Neuronal stem cell (in vitro differentiated cells): Measurements from ENCODE around the gene COPS7A.
A peak's percentile ranks its signal among the peaks of the same experiment; 100 is the strongest.

Experiments used
- DNase-seq: peaks from one replicate; pipeline ENCODE4 v3.0.0-alpha.2; 2013; ENCODE audit warnings: low spot score
- H2AFZ ChIP-seq: one replicate; pipeline ENCODE4 v1.6.1; 2013; ENCODE audit warnings: mild to moderate bottlenecking, low read length, inconsistent platforms
- H2AK5ac ChIP-seq: 2 replicates; pipeline ENCODE4 v1.6.1; 2013; ENCODE audit warnings: low read depth, mild to moderate bottlenecking, inconsistent platforms, low read length, moderate library complexity, mixed read lengths
- H2BK120ac ChIP-seq: 2 replicates; pipeline ENCODE4 v1.6.1; 2013; ENCODE audit warnings: low read depth, mild to moderate bottlenecking, inconsistent platforms, low read length, moderate library complexity, mixed read lengths
- H2BK12ac ChIP-seq: one replicate; pipeline ENCODE4 v1.6.1; 2013; ENCODE audit warnings: low read length, inconsistent platforms
- H2BK15ac ChIP-seq: 2 replicates; pipeline ENCODE4 v1.6.1; 2013; ENCODE audit warnings: mild to moderate bottlenecking, low read length, inconsistent platforms, mixed read lengths
- H2BK5ac ChIP-seq: one replicate; pipeline ENCODE4 v1.6.1; 2013; ENCODE audit warnings: inconsistent platforms, mild to moderate bottlenecking, low read length, moderate library complexity
- H3K14ac ChIP-seq: one replicate; pipeline ENCODE4 v1.6.1; 2013; ENCODE audit warnings: low read length, inconsistent platforms
- H3K18ac ChIP-seq: 2 replicates; pipeline ENCODE4 v1.6.1; 2013; ENCODE audit warnings: low read length, inconsistent platforms
- H3K23ac ChIP-seq: 2 replicates; pipeline ENCODE4 v1.6.1; 2013; ENCODE audit warnings: low read depth, mild to moderate bottlenecking, mixed read lengths, low read length, inconsistent platforms; ENCODE audit not compliant: poor library complexity
- H3K27ac ChIP-seq: replicated peaks from 3 replicates; pipeline ENCODE4 v1.5.1; 2013; ENCODE audit warnings: low read length, inconsistent platforms
- H3K27me3 ChIP-seq, 3 experiments: 2 replicates each; pipeline ENCODE4 v1.6.1; 2013; ENCODE audit warnings: low read length in 3 of 3, mild to moderate bottlenecking in 2 of 3, inconsistent platforms in 1 of 3, low read depth in 1 of 3, mixed read lengths in 1 of 3, moderate library complexity in 1 of 3; ENCODE audit not compliant: control insufficient read depth in 3 of 3, insufficient read depth in 3 of 3
- H3K36me3 ChIP-seq, 2 donors: replicated peaks in 1 of 2; 2 replicates each; pipeline ENCODE4 v1.6.1; 2013; ENCODE audit warnings: low read length in 2 of 2; ENCODE audit not compliant: control insufficient read depth in 2 of 2, insufficient read depth in 2 of 2
- H3K4ac ChIP-seq: 2 replicates; pipeline ENCODE4 v1.6.1; 2013; ENCODE audit warnings: inconsistent platforms, mild to moderate bottlenecking, low read length, moderate library complexity
- H3K4me1 ChIP-seq, 2 donors: 1 replicate in 1 of 2; 2 replicates in 1 of 2; pipeline ENCODE4 v1.6.1; 2013; ENCODE audit warnings: low read length in 2 of 2, low read depth in 1 of 2; ENCODE audit not compliant: control insufficient read depth in 2 of 2, insufficient read depth in 1 of 2
- H3K4me2 ChIP-seq: one replicate; pipeline ENCODE4 v1.6.1; 2013; ENCODE audit warnings: mild to moderate bottlenecking, low read length, inconsistent platforms; ENCODE audit not compliant: insufficient read depth, poor library complexity, severe bottlenecking
- H3K4me3 ChIP-seq, 2 donors: 2 replicates each; pipeline ENCODE4 v1.5.1; 2013; ENCODE audit warnings: low read length in 2 of 2, mild to moderate bottlenecking in 2 of 2, inconsistent platforms in 1 of 2, moderate library complexity in 1 of 2
- H3K79me1 ChIP-seq: one replicate; pipeline ENCODE4 v1.6.1; 2013; ENCODE audit warnings: low read depth, mild to moderate bottlenecking, inconsistent platforms, low read length, moderate library complexity
- H3K9ac ChIP-seq: one replicate; pipeline ENCODE4 v1.6.1; 2013; ENCODE audit warnings: mild to moderate bottlenecking, low read depth, low read length, inconsistent platforms; ENCODE audit not compliant: poor library complexity
- H3K9me3 ChIP-seq, 2 donors: replicated peaks in 1 of 2; 2 replicates each; pipeline versions ENCODE3 to v1.6.1; 2013; ENCODE audit warnings: low read length in 2 of 2, mild to moderate bottlenecking in 2 of 2, inconsistent platforms in 1 of 2, low read depth in 1 of 2, mixed read lengths in 1 of 2, moderate library complexity in 1 of 2; ENCODE audit not compliant: control insufficient read depth in 2 of 2, insufficient read depth in 1 of 2
- H4K8ac ChIP-seq: one replicate; pipeline ENCODE4 v1.6.1; 2013; ENCODE audit warnings: low read depth, mild to moderate bottlenecking, inconsistent platforms, low read length, moderate library complexity
- H4K91ac ChIP-seq: one replicate; pipeline ENCODE4 v1.6.1; 2013; ENCODE audit warnings: low read length, low read depth, mild to moderate bottlenecking, inconsistent platforms; ENCODE audit not compliant: poor library complexity
- WGBS, 2 donors: extraction: QIAGEN DNeasy Blood & Tissue Kit; methylation state at CpG; one replicate each; pipeline ENCODE4 v1.1.7; 2013; ENCODE audit warnings: missing lambda C conversion rate in 2 of 2, mixed read lengths in 1 of 2; ENCODE audit not compliant: insufficient read length in 2 of 2, insufficient replicate concordance in 1 of 2; ENCODE audit errors: extremely low coverage in 2 of 2; 5-methylcytosine and 5-hydroxymethylcytosine counted together

Gene COPS7A

DNA sequence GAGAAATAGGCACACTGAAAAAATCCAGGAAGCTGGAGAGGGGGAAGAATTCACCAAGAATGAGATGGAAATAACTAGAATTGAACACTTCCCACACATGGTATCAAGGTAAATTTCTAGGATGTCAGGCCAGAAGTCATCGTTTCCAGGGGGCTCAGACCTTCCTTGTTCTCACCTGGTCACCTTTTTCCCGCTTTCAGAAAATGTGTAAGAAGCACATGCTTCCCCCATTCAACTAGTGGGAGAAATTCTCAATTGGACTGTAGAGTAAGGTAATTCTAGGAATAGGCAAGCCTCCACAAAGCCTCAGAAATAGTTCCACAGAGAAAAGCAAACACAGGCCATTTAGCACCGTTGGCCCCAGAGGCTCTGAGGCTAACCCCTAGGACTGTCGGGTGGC is 39.5 kb downstream of the COPS7A start:
- H3K14ac ChIP-seq: no peak overlapping the region
- no peaks in the 10 kb centered on the region for H3K27me3 ChIP-seq
- H2BK120ac ChIP-seq: peak overlapping the region; percentile 19
- H3K4ac ChIP-seq: no peak overlapping the region
- peaks cover 3 to 5% of the 10 kb centered on the region in 2 donors for H3K36me3 ChIP-seq
- peak overlapping the region; percentile 95 for H3K27ac ChIP-seq
- H3K4me2 ChIP-seq: peak overlapping the region; percentile 21
- no peaks in the 10 kb centered on the region for H3K79me1 ChIP-seq
- peaks cover 0 to 3% of the 10 kb centered on the region in 2 donors for H3K9me3 ChIP-seq
- peak overlapping the region; percentile 44 for H3K18ac ChIP-seq
- H3K4me3 ChIP-seq: peak overlapping the region in 1 of 2 donors; percentile 17
- H2AFZ ChIP-seq: peak overlapping the region; percentile 48
- H2BK12ac ChIP-seq: peak overlapping the region; percentile 28
- H2AK5ac ChIP-seq: peak overlapping the region; percentile 33
- H3K23ac ChIP-seq: no peak overlapping the region
- H2BK15ac ChIP-seq: no peak overlapping the region
- H3K9ac ChIP-seq: no peak overlapping the region
- H3K4me1 ChIP-seq: peaks cover 27 to 35% of the 10 kb centered on the region in 2 donors
- WGBS, 2 donors: no CpG with 5 or more reads among the region's 4 CpGs
- no peak for DNase-seq
- no peak overlapping the region for H4K91ac ChIP-seq
- H2BK5ac ChIP-seq: peak overlapping the region; percentile 80
- no peak overlapping the region for H4K8ac ChIP-seq

DNA sequence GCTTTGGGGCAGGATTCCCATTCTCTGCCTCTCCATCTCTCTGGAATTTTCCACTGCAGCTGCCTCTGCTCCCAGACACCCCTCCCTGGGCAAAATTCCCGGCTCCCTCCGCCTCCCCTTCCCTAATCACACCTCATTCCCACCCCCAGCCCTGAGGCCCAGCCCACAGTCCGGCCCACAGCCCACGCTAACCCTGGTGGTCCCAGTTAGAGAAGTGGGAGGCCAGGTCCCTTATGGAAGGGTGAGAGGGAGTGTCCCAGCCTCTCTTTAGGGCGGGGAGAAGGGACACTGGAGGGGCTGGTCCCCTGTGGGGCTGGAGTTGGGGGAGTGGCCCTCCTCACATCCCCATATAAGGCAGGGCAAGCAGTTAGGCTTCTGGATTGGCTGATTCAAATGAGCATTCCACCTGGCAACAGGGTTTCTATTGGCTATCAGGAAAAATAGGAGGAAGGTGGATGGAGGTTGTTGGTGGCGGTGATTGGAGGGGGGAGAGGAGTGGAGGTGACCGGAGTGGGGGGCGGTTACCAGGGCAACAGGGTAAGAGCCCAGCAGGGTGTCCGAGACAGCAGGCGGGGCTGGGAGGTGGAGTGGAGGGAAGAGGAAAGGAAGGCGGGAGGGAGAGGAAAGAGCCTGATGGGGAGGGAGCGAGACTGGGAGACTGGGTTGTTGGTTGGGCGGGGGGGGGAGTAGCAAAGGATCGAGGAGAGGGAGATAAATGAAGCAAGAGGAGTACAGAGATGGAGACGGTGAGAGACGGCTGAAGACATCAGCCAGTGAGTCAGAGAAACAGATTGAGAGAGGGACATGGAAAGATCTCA is 40.4 kb downstream of the COPS7A start:
- Histone ChIP-seq H3K79me1 (no peaks in the 10 kb centered on the region), H3K27ac (peak overlapping the region; percentile 98), H2BK12ac (no peak overlapping the region), H3K23ac (no peak overlapping the region), H3K27me3 (no peaks in the 10 kb centered on the region), H3K4me2 (peak overlapping the region; percentile 59), H2BK120ac (no peak overlapping the region), H4K91ac (no peak overlapping the region), H2AK5ac (no peak overlapping the region), H2BK5ac (peak overlapping the region; percentile 99), H3K9me3 (peaks cover 0 to 3% of the 10 kb centered on the region in 2 donors), H3K4me1 (peaks cover 22 to 37% of the 10 kb centered on the region in 2 donors), H3K36me3 (peaks cover 3 to 10% of the 10 kb centered on the region in 2 donors), H3K14ac (no peak overlapping the region), H2AFZ (peak overlapping the region; percentile 48), H4K8ac (no peak overlapping the region), H3K4me3 (peak overlapping the region in 1 of 2 donors; percentile 98), H3K4ac (no peak overlapping the region), H2BK15ac (no peak overlapping the region), H3K18ac (peak overlapping the region; percentile 44), H3K9ac (no peak overlapping the region)
- DNase-seq: peak; percentile 99
- no CpG with 5 or more reads among the region's 16 CpGs for WGBS, 2 donors

DNA sequence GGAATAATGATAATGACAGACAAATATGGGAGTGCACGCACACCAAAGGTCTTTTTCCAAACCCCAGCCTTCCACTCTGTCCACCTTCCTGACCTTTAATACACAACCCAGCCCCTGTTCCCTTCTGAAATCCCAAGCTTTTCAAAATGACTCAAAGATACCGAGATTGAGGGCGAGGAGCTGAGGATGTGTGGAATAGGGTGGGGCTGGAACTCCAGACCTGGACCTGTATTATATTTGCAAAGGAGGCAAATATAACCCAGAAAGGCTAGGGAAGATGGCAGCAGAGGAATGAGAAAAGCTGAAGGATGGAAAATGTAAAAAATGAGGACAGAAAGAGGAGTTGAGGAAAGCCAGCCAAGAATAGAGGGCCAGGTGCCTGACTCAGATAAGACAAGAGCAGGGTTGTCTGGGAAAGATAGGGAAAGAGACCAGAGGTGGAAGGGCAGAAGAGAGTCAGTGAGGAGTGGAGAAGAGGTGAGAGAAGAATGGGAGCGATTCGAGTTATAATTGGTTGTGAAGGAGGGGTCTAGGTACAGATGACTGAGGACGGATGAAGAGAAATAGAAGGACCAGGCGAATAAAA is 41.3 kb downstream of the COPS7A start:
- H2BK5ac ChIP-seq: peak overlapping the region; percentile 99
- H3K27ac ChIP-seq: peak overlapping the region; percentile 98
- peaks cover 5% of the 10 kb centered on the region for H3K79me1 ChIP-seq
- H2BK12ac ChIP-seq: no peak overlapping the region
- H2BK120ac ChIP-seq: peak overlapping the region; percentile 65
- H3K14ac ChIP-seq: no peak overlapping the region
- peak overlapping the region; percentile 10 for H2AFZ ChIP-seq
- H2BK15ac ChIP-seq: peak overlapping the region; percentile 88
- peaks cover 0 to 3% of the 10 kb centered on the region in 2 donors for H3K9me3 ChIP-seq
- H4K91ac ChIP-seq: peak overlapping the region; percentile 60
- H3K4me3 ChIP-seq: peak overlapping the region; percentile 36 to 98
- no peak for DNase-seq
- no peak overlapping the region for H4K8ac ChIP-seq
- H3K4me2 ChIP-seq: peak overlapping the region; percentile 73
- H3K23ac ChIP-seq: no peak overlapping the region
- H3K18ac ChIP-seq: peak overlapping the region; percentile 89
- H3K4me1 ChIP-seq: peaks cover 26 to 44% of the 10 kb centered on the region in 2 donors
- no peaks in the 10 kb centered on the region for H3K27me3 ChIP-seq
- no peak overlapping the region for H3K9ac ChIP-seq
- H3K36me3 ChIP-seq: peaks cover 10 to 19% of the 10 kb centered on the region in 2 donors
- WGBS, 2 donors: no CpG with 5 or more reads among the region's 7 CpGs
- no peak overlapping the region for H3K4ac ChIP-seq
- H2AK5ac ChIP-seq: no peak overlapping the region
